Measurements from ENCODE around the gene PRELID3B.

PRELID3B gene

GRCh38 chr20:58993332-58994248 is 49.0 kb downstream of the PRELID3B start:
- no peak for DNase-seq (ENCODE audit: low read depth)

- DNase-seq (ENCODE audit: low read depth) = no peak
These were observed 49.7 kb downstream of the PRELID3B start for GRCh38 chr20:58992911-58993310.

- no peak for DNase-seq (ENCODE audit: low read depth)
These were observed 50.9 kb downstream of the PRELID3B start for GRCh38 chr20:58991715-58992114.

- DNase-seq (ENCODE audit: low read depth) = no peak
These were observed 51.7 kb downstream of the PRELID3B start for GRCh38 chr20:58990651-58991445.

- DNase-seq (ENCODE audit: low read depth) = no peak
These were observed 53.4 kb downstream of the PRELID3B start for GRCh38 chr20:58989196-58989595.

DNA sequence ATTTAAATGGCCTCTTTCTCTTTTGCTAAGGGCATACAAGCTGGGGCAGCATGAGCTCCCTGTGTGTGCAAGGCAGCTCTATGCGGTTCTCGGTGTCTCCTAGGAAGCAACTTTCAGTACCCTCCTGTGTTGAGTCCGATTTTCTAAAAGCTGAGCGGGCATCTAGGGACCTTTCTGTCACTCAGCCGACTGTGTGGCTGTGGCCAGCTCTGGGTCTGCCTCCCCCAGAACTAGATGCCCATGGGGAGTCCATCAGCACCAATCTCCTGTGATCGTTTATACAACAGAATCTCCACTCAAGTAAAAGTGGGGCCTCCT is 54.1 kb downstream of the PRELID3B start:
- DNase-seq (ENCODE audit: low read depth) = no peak

GRCh38 chr20:58987790-58988564 is 54.6 kb downstream of the PRELID3B start:
- DNase-seq (ENCODE audit: low read depth) = no peak

DNA sequence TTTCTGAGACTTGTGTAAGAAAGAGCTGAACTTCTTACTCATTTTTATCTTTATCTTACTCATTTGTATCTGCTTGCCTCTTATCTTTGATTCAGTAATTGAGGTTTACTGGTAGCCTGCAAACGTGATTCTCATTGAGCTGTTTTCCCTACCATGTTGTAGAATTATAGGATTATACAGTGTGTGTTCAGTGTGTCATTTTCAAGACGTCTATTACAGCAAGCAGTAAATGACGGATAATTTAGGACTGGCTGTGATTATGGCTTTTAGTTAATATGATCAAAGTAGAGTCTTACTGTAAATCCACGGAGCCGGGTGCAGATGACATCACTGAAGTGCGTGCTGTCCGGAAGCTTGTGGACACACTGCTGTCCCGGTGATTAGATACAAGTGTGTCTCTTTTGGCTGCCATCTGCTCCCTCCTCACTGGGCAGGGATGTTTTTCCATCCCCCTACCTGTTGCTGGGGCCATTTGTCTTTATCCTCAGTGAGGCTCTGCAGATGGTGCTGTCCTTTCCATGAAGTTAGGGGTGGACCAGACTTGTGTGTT is 55.5 kb downstream of the PRELID3B start:
- no peak for DNase-seq (ENCODE audit: low read depth)

DNA sequence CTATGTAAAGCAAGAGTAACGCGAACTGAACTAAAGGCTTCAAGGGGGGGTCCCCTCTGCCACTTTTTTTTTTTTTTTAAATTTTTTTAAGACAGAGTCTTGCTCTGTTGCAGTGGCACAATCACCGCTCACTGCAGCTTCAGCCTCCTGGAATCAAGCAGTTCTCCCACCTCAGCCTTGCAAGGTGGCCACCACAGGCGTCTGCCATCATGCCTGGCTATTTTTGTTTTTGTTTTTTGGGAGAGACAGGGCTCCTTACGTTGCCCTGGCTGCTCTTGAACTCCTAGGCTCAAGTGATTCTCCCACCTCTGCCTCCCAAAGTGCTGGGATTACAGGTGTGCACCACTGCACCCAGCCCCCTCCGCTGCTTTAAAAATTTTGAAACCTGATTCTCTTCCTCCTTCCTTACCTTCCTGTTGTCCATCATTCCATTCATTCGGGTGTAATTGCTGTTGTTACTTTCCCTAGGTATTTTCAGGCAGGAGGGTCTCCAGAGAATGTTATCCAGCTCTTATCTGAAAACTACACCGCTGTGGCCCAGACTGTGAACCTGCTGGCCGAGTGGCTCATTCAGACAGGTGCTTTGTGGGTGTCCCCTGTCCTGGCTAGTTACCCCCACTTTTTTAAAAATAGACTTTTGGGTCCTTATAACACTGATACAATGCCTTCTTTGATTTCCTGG is 56.2 kb downstream of the PRELID3B start:
- no peak for DNase-seq (ENCODE audit: low read depth)

- DNase-seq (ENCODE audit: low read depth) = no peak
These were observed 56.9 kb downstream of the PRELID3B start for GRCh38 chr20:58985656-58986055.

- DNase-seq (ENCODE audit: low read depth) = no peak
These were observed 57.9 kb downstream of the PRELID3B start for GRCh38 chr20:58984691-58985090.

Data from stimulated activated CD8-positive, alpha-beta memory T cell treated with anti-CD3 and anti-CD28 coated beads, Interleukin-12 subunit alpha, Interleukin-12 subunit beta, amount 100 ng/mL, for 1 hour (primary cell).